Sigmoid colon (tissue), 4 donors: ENCODE results near the gene CCDC59.

Source experiments
- EP300 ChIP-seq, 4 donors: sonication (generic); formaldehyde crosslinking; IDR thresholded peaks; one replicate each; pipeline ENCODE4 v1.6.1; 2017; ENCODE audit warnings: antibody characterized with exemption in 4 of 4
- POLR2A ChIP-seq, 2 donors: fragments of 450-650 bp; IDR thresholded peaks; one replicate each; pipeline ENCODE4 v1.6.1; 2016; ENCODE audit warnings: antibody characterized with exemption in 2 of 2, mild to moderate bottlenecking in 2 of 2, moderate library complexity in 2 of 2
- POLR2AphosphoS5 ChIP-seq, 4 donors: sonication (generic); formaldehyde crosslinking; IDR thresholded peaks; one replicate each; pipeline ENCODE4 v1.6.1; 2017; ENCODE audit warnings: antibody characterized with exemption in 4 of 4

GRCh38 chr12:82357845-82358199 lies 365 bp downstream of the CCDC59 start:
- TF ChIP-seq POLR2A (IDR thresholded peaks at IDR 0.05) (no peak), POLR2AphosphoS5 (IDR thresholded peaks at IDR 0.05) (no peak), EP300 (IDR thresholded peaks at IDR 0.05) (no peak)
